Measurements from ENCODE around the gene CCDC149. TPM values are rescaled to one million over a fixed set of nuclear protein-coding genes. Genes with fewer than 3 reads are reported as not detected.

Gene CCDC149
- total RNA-seq, 1 experiment from 2014 or later: 8.9 TPM

DNA sequence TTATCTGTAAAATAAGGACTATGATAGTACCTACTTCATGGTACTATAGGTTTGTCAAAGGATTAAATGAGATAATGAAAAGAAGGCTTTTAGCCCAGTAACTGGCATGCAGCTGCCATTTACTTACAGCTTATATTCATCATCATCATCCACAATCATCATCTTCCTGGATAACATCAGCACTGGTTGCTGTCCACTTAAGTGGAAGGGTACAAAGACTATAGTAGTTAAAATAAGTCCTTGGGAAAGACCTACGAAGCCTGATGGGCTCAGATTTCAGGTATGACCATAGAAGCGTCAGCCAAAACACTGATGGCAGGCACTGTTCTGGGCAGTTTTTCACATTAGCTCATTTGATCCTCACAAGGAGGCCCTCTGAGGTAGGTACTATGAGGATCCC lies 20.6 kb downstream of the CCDC149 start:
- intact Hi-C loops (cut with micrococcal nuclease; ENCODE audit: unreplicated experiment): no loop called here
- H3K9me3 Mint-ChIP-seq (ENCODE audit: low read depth, unreplicated experiment): no peaks in the 10 kb centered on the region
- CTCF ChIA-PET: no interaction called here
- BruUV-seq (replicated peaks): no TSS peak
- no peak overlapping the region for H3K4me3 Mint-ChIP-seq (ENCODE audit: low read depth, unreplicated experiment)
- TF ChIP-seq, protein P1, sequence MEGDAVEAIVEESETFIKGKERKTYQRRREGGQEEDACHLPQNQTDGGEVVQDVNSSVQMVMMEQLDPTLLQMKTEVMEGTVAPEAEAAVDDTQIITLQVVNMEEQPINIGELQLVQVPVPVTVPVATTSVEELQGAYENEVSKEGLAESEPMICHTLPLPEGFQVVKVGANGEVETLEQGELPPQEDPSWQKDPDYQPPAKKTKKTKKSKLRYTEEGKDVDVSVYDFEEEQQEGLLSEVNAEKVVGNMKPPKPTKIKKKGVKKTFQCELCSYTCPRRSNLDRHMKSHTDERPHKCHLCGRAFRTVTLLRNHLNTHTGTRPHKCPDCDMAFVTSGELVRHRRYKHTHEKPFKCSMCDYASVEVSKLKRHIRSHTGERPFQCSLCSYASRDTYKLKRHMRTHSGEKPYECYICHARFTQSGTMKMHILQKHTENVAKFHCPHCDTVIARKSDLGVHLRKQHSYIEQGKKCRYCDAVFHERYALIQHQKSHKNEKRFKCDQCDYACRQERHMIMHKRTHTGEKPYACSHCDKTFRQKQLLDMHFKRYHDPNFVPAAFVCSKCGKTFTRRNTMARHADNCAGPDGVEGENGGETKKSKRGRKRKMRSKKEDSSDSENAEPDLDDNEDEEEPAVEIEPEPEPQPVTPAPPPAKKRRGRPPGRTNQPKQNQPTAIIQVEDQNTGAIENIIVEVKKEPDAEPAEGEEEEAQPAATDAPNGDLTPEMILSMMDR (IDR thresholded peaks at IDR 0.05; ENCODE audit: unreplicated experiment): no peak
- DNase-seq: no peak
- no peaks in the 10 kb centered on the region for H3K36me3 Mint-ChIP-seq (ENCODE audit: insufficient read depth, unreplicated experiment)
- no peaks in the 10 kb centered on the region for H3K27me3 Mint-ChIP-seq (ENCODE audit: unreplicated experiment)
- H3K27ac Mint-ChIP-seq (ENCODE audit: unreplicated experiment): no peak overlapping the region
- no peaks in the 10 kb centered on the region for H3K4me1 Mint-ChIP-seq (ENCODE audit: low read depth, unreplicated experiment)

DNA sequence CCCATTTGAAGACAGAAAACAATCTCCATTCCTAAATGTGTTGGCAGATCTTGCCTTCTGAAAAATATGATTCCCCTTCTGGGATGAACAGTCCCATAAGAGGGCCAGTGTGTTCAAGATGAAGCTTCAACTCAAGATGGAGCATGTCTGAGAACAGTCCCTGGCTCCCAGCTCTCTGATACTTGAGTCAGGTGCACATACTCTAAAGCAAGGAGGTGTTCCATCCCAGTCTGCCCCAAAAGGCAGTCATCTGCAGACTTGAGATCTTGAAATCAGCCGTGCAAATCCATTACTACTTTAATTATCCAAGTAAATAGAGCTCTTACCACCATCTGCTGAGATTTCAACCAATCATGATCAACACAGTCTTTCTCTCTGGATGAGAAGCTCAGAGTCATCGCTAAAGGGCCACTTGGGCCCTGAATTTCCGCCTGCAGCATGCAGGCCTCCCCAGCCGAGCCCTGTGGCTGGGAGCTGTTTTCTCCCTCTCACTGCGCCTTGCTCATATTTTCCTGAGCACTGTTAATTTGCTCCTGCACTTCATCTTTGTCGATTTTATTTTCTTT lies 22.2 kb downstream of the CCDC149 start:
- intact Hi-C loops (cut with micrococcal nuclease; ENCODE audit: unreplicated experiment): no loop called here
- Mint-ChIP-seq H3K27ac (ENCODE audit: unreplicated experiment) (no peak overlapping the region), H3K4me3 (ENCODE audit: low read depth, unreplicated experiment) (no peak overlapping the region), H3K27me3 (ENCODE audit: unreplicated experiment) (no peaks in the 10 kb centered on the region), H3K9me3 (ENCODE audit: low read depth, unreplicated experiment) (no peaks in the 10 kb centered on the region), H3K4me1 (ENCODE audit: low read depth, unreplicated experiment) (no peaks in the 10 kb centered on the region), H3K36me3 (ENCODE audit: insufficient read depth, unreplicated experiment) (no peaks in the 10 kb centered on the region)
- TF ChIP-seq, protein P1 (IDR thresholded peaks at IDR 0.05; ENCODE audit: unreplicated experiment): no peak
- DNase-seq: no peak
- no TSS peak for BruUV-seq (replicated peaks)
- CTCF ChIA-PET: no interaction called here

DNA sequence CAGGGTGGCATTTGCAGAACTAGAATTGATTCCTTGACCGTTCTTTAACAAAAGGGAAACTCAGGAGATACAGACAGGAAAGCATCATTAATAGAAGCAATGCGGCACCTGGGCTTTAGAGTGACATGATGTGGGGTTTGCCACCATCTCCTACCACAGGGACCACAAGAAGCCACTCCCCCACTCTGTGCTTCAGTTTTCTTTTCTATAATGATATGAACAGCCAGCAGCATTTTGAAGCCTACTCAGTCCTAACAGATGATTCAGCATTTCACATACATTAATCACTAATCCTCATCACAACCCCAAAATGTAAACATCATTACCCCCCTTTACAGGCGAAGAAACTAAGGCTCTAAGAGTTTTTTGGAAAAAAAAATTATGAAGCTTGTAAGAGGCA lies 22.9 kb downstream of the CCDC149 start:
- Mint-ChIP-seq H3K9me3 (ENCODE audit: low read depth, unreplicated experiment) (no peaks in the 10 kb centered on the region), H3K4me1 (ENCODE audit: low read depth, unreplicated experiment) (no peaks in the 10 kb centered on the region), H3K36me3 (ENCODE audit: insufficient read depth, unreplicated experiment) (no peaks in the 10 kb centered on the region), H3K27me3 (ENCODE audit: unreplicated experiment) (no peaks in the 10 kb centered on the region), H3K27ac (ENCODE audit: unreplicated experiment) (no peak overlapping the region), H3K4me3 (ENCODE audit: low read depth, unreplicated experiment) (no peak overlapping the region)
- no peak for DNase-seq
- TF ChIP-seq, protein P1 (IDR thresholded peaks at IDR 0.05; ENCODE audit: unreplicated experiment): no peak
- intact Hi-C loops (cut with micrococcal nuclease; ENCODE audit: unreplicated experiment): no loop called here
- no TSS peak for BruUV-seq (replicated peaks)
- CTCF ChIA-PET: no interaction called here

DNA sequence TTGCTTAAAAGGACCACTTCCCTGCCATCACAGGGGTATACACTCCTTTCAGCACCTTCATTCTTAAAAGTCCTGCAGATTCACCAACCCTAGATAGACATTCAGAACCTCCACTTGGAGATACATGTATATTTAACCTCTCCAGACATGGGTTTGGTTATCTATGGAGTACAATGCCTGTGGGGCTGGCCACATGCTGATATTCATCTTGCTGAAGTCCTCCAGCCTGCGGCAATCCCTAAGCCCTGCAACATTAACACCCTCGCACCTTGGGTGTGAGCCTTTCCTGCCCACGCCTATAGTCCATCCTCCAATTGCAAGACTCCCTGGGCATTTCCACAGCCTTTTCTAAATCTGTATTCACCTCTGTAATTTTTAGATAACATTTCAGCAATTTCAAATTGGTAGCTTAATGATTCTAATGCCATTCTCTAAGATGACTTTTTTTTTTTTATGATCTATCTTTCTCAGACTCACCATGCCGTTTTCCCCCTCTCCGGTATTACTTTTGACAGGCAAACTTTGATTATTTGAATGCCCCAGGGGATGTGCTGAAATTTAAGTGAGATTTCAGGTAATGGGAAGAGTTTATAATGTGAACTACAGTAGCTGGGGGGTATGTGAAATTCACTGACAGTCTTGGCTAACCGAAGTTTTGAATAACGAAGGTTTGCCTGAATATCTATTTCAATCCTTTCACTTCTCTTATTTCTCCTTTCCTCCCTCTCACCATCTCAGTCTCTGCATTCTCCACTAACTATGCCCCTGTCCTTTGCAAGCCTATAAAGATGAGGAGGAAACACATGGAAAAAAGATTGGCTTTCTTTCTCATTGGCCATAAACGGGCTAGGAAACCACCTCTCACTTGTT lies 24.1 kb downstream of the CCDC149 start:
- Mint-ChIP-seq H3K36me3 (ENCODE audit: insufficient read depth, unreplicated experiment) (no peaks in the 10 kb centered on the region), H3K9me3 (ENCODE audit: low read depth, unreplicated experiment) (no peaks in the 10 kb centered on the region), H3K27me3 (ENCODE audit: unreplicated experiment) (no peaks in the 10 kb centered on the region), H3K4me3 (ENCODE audit: low read depth, unreplicated experiment) (no peak overlapping the region), H3K27ac (ENCODE audit: unreplicated experiment) (no peak overlapping the region), H3K4me1 (ENCODE audit: low read depth, unreplicated experiment) (no peaks in the 10 kb centered on the region)
- intact Hi-C loops (cut with micrococcal nuclease; ENCODE audit: unreplicated experiment): no loop called here
- TF ChIP-seq, protein P1 (IDR thresholded peaks at IDR 0.05; ENCODE audit: unreplicated experiment): no peak
- DNase-seq: no peak
- CTCF ChIA-PET: no interaction called here
- BruUV-seq (replicated peaks): no TSS peak

All from Calu3 (cell line).